COR-L47 (cell line): ENCODE measurements around the gene ATP2B2.

Experiments
- DNase-seq: peaks from one replicate; lab custom pipeline; 2025; lab: John Stamatoyannopoulos, UW

The ATP2B2 gene

GRCh38 chr3:10469441-10470119, 35.8 kb downstream of the ATP2B2 start:
- no peak for DNase-seq

DNA sequence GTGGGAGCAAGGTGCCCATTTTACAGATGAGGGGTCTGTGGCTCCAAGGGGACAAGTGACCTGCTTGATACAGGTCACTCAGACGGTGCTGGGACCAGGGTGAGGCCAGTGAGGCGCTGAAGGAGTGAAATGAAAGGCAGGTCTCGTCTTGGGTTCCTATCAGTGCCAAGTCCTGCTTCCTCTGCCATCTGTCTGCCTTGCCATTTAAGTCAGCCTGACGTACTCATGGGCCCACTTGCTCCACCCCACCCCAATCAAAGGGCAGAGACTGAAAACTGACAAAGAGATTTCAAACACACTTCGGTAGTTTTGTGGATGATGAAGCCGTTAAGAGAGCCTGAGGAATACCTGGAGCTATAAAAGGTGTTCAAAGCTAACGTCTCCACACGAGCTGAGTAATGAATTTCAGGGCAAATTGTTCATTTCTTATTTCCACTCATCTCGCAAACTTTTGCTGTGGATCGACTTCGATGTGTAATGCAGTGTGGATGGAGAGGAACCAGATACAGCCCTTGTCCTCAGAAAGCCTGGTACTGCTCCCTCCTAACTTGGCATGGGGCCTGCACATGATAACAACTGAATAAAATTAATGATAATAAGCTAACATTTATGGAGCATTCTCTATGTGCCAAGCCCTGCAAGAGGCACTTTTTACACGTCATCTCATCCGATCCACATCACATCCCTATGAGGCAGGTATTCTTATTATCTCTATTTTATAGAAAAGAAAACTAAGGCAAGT, 36.6 kb downstream of the ATP2B2 start:
- DNase-seq = no peak

GRCh38 chr3:10467904-10468612, 37.3 kb downstream of the ATP2B2 start:
- no peak for DNase-seq

GRCh38 chr3:10467204-10467603, 38.2 kb downstream of the ATP2B2 start:
- no peak for DNase-seq

GRCh38 chr3:10466186-10466585, 39.2 kb downstream of the ATP2B2 start:
- DNase-seq = no peak

- no peak for DNase-seq
Observed at GRCh38 chr3:10465161-10465560, 40.2 kb downstream of the ATP2B2 start.

- DNase-seq = no peak
Observed at GRCh38 chr3:10463533-10464434, 41.6 kb downstream of the ATP2B2 start.

DNA sequence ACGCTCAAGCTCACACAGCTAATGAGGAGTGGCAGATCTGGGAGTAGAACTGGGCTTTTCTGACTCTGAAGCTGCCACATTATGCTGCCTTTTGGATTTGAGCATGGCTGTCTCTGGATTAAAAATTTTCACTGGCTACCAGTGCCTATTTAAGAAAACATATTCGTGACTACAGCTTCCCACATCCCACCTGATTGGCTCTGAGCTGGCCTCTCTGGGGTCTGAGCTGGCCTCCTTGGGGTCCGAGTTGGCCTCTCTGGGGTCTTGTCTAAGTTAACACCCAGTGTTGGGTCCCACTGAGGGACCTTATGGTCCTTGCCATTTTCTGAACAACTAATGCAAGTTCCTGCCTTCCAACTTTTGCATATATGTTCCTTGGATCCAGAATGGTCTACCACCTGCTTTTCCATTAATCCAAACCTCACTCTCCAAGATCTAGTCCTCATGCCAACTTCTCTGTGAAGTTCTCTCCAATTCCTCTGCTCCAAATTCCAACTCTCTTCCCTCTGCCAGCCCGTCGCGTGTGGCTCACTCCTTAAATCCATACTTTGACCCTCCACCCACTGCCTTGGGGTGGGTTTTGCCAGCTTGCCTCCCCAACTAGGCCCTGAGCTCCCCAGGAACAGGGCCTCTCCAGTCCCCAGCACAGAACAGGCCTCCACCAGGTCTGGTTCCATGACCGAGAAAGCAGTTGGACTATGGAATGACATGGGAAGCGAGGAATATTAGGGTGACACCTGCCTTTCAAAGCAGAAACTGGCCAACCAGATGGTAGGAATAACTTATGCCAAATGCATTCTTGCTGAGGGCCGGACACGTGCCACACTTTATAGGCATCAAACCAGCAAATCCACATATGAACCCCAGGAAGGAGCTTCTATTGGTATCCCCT, 42.5 kb downstream of the ATP2B2 start:
- DNase-seq = no peak

DNA sequence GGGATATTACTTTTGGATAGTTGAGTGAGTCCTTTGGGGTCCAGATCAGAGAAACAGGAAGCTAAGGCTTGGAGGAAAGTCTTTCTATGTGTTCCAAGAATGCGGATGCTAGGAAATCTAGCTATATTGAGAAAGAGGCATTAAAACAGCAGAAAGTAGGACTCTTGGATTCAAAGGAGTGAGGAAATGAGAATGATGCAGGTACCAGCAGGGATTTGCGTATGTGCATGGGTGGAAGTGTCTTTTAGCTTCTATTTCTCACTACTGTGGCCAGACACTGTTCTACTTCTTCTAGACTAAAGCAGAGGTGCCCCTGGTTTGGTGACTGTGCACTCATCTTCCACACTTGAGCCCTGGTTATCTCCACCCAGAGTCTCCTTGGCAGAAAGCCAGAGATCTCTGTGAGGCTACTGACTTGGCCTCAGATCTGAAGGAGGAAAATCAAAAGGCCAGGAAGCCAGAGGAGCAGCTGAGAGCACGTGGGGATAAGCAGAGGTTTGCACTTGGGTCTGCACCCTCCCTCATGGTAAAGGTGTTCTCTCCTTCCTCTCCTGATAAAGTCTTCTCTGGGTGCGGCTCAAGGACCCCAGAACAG, 44.3 kb downstream of the ATP2B2 start:
- DNase-seq = no peak

- DNase-seq = no peak
Observed at GRCh38 chr3:10459954-10460754, 45.2 kb downstream of the ATP2B2 start.

DNA sequence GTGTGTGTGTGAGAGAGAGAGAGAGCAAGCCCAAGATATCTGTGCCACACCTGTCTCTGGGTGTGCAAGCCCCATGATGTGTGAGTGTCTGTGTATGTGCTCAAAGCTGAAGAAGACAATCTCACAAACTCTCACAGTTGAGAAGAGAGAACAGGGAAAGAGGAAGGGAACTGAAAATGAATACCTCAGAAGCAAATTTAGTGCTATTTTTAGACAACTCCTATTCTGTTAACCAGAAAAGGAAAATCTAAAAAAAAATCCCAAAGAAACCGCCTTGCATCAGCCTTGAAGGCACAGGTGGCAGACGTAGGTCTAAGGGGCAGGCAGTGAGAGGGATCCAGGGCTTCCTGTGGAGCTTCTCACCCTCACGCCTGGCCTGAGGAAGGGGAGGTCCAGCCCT, 47.8 kb downstream of the ATP2B2 start:
- no peak for DNase-seq

DNA sequence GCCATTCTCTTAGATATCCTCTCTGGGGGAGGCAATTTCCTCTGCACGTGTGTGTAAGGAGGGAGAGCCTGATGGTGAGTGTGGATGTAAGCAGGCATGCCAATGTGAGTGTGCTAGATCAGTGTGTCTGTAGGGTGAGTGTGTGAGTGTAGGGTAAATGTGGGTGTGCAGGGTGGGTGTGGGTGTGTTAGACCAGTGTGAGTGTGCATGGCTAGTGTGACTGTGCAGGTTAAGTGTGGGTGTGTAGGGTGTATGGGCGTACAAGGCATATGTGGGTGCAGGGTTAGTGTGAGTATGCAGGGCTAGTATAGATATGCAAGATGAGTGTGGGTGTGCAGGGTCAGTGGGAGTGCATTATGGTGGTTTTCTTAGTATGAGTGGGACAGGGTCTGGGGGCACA, 48.4 kb downstream of the ATP2B2 start:
- no peak for DNase-seq

GRCh38 chr3:10455545-10455914, 49.9 kb downstream of the ATP2B2 start:
- DNase-seq = no peak

DNA sequence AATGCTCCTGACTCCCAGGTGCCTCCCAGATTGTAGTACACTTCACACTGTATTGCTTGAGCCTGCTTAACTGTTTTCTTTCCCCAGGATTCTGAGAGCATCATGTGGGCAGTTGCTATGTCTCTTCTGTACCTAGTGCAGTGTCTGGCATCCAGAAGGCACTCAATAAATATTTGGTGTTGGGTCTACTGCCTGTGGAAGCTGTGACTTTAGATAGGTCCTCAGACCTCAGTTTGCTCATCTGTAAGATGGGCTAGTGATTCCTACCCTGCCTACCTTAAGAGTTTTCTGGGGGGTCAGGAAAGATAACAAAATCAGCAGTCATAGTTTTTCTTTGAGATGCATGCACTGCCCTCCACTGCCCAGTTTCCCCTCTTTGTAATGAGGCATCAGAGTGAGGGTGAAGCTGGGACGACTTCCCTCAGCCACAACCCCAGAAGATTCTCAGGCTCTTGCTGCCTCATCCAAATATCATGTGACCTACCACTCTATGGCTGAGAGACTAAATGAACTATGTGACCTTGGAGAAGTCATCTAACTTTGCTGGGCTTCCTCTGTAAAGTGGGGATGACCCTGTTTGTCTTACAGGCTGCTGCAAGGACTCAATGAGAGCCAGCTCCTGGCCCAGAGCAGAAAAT, 50.4 kb downstream of the ATP2B2 start:
- no peak for DNase-seq

DNA sequence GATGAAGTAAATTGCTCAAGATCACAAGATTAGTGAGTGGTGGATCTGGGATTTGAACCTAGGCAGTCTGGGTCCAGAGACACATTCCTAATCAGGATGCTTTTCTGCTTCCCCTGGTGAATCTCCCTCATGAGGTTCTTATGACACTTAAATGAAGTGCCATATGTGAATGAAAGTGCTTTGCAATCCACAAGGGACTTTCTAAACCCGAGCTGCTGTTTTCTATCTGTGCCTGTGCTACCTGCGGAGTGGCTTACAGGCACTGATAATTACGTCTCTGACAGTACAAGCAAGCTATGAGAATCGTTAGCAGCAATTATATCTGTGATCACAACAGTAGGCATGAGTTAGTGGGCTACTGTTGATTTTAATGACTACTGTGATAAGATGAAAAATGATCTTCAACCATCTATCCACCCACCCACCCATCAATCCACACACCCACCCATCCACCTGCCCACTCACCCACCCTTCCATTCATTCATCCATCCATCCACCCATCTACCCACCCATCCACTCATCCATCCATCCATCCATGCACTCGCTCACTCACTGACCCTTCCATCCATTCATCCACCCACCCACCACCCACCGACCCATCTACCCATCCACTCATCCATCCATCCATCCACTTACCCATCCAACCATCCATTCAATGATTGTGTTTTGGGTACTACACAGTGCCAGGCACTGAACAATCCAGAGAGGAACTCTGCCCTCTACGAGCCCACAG, 51.8 kb downstream of the ATP2B2 start:
- DNase-seq = no peak

DNA sequence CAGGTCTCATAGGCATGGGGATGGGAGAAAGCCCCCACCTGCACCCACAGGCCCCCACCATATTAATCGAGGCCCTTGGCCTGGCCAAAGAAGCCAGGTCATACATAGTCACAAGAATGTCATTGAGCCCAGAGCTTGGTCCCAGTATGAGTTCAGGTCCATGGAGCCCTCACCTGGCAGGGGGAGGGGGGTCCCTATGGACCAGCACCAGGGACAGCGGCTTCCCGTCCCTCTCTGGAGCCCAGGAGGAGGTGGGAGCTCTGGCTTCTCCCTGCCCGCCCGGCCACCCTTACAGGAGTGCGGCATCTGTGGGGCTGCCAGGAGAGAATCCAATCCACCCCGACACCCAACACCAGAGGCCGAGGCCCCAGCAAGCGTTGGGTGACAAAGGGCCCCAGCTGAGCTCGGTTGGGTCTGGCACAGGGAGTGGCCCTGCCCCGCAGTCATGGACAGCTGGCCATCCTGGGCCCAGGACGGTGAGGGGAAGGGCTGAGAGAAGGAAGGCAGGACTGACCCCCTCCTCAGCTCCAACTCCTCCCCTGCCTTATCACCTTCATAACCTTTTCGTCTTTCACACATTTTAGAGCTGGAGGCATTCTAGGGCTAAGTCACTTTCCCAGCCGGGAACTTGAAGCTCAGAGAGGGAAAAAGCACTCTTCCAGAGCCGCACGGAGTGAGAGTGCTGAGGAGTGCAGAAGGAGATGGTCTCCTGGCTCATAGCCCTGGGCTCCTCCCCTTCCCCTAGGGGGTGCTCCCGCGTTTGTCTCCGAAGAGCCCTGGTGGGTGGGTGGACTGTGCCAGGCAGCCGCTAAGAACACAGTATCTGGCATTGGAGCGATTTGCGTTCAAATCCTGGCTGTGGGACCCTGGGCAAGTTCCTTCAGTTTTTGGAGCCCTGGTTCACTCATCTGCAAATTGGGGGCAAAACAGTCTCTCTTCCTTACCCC, 54.6 kb downstream of the ATP2B2 start:
- no peak for DNase-seq

- no peak for DNase-seq
Observed at GRCh38 chr3:10449436-10449835, 56.0 kb downstream of the ATP2B2 start.

GRCh38 chr3:10448544-10448943, 56.8 kb downstream of the ATP2B2 start:
- no peak for DNase-seq
